Fibroblast of lung (primary cell): ENCODE data around the gene VWA8.

ENCODE experiments used
- EZH2 ChIP-seq: IDR thresholded peaks from 2 replicates; pipeline ENCODE4 v1.5.1; 2012; ENCODE audit warnings: low read length, control low read depth, mild to moderate bottlenecking; ENCODE audit errors: missing control alignments
- TF ChIP-seq, protein P1 (sequence below), 2 donors: IDR thresholded peaks in 1 of 2; conservative IDR thresholded peaks in 1 of 2; 1 replicate in 1 of 2; 2 replicates in 1 of 2; pipeline ENCODE4 v1.5.1; 2011 to 2012; ENCODE audit warnings: low read length in 2 of 2, control low read depth in 1 of 2, inconsistent platforms in 1 of 2, low read depth in 1 of 2, mild to moderate bottlenecking in 1 of 2

DNA sequence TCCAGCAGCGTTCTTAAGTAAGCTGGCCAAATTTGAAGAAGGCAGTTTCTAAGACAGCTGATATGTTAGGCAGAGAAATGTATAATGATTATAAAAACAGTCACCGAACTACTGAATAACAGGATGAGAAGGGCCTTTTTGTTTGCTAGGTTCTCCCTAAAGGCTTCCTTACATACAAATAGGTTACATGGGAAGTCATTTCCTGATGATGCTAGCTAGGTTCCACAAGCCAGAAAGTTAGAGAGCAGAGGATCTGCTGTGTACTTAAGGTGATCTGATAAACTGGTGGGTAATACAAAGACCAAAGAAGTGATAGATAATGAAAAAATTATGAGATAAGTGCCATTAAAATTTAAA lies 139.7 kb downstream of the VWA8 start:
- TF ChIP-seq, protein P1, sequence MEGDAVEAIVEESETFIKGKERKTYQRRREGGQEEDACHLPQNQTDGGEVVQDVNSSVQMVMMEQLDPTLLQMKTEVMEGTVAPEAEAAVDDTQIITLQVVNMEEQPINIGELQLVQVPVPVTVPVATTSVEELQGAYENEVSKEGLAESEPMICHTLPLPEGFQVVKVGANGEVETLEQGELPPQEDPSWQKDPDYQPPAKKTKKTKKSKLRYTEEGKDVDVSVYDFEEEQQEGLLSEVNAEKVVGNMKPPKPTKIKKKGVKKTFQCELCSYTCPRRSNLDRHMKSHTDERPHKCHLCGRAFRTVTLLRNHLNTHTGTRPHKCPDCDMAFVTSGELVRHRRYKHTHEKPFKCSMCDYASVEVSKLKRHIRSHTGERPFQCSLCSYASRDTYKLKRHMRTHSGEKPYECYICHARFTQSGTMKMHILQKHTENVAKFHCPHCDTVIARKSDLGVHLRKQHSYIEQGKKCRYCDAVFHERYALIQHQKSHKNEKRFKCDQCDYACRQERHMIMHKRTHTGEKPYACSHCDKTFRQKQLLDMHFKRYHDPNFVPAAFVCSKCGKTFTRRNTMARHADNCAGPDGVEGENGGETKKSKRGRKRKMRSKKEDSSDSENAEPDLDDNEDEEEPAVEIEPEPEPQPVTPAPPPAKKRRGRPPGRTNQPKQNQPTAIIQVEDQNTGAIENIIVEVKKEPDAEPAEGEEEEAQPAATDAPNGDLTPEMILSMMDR (conservative IDR thresholded peaks at IDR 0.05 in 1 of 2, IDR thresholded peaks at IDR 0.05 in 1 of 2; ENCODE audit: low read depth in 1 of 2, low read length in 2 of 2) = no peak
- no peak for TF ChIP-seq EZH2
